ENCODE measurements around the gene CUTC.

DNA sequence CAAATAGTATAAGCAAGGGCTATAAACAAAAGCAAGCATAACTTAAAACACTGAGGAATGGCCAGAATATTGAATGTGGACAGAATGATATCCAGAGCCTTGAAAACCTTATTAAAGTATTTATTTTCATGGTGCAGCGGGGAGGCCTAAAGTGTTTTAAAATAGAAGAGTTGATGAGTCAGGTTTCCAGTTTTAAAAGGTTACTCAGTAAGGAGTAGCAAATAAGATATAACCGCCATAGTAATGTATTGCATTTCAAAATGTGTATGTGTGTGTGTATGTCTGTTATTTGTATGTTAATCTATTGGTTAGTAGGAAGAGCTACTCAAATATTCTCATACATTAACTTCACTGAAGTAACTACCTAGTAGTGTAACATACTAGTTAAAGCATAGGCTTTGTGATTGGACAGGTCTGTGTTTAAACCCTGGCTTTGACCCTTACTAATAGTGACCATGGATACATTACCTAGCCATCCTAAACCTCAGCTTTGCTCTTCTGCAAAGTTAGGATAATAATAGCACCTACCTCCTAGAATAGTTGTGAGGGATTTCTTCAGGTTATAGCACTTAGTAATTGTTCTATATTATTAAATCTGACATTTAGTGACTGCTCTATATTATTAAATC, 16.9 kb downstream of the CUTC start:
- TF ChIP-seq, protein P1, sequence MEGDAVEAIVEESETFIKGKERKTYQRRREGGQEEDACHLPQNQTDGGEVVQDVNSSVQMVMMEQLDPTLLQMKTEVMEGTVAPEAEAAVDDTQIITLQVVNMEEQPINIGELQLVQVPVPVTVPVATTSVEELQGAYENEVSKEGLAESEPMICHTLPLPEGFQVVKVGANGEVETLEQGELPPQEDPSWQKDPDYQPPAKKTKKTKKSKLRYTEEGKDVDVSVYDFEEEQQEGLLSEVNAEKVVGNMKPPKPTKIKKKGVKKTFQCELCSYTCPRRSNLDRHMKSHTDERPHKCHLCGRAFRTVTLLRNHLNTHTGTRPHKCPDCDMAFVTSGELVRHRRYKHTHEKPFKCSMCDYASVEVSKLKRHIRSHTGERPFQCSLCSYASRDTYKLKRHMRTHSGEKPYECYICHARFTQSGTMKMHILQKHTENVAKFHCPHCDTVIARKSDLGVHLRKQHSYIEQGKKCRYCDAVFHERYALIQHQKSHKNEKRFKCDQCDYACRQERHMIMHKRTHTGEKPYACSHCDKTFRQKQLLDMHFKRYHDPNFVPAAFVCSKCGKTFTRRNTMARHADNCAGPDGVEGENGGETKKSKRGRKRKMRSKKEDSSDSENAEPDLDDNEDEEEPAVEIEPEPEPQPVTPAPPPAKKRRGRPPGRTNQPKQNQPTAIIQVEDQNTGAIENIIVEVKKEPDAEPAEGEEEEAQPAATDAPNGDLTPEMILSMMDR (conservative IDR thresholded peaks at IDR 0.05 in 1 of 2, IDR thresholded peaks at IDR 0.05 in 1 of 2; ENCODE audit: extremely low read depth in 1 of 2, insufficient read depth in 1 of 2, low read depth in 1 of 2, low read length in 2 of 2): no peak
- TF ChIP-seq EZH2 (IDR thresholded peaks at IDR 0.05; ENCODE audit: borderline replicate concordance, low read length): no peak

Measured in mammary epithelial cell (primary cell).